ENCODE data around the gene CCDC192. TPM values are rescaled to one million over a fixed set of nuclear protein-coding genes. Genes with fewer than 3 reads are reported as not detected.

The CCDC192 gene
- total RNA-seq, 4 donors from 2014 or later = 0.33 to 1.7 (median 1.1) TPM

GRCh38 chr5:127813633-127814587 is 110.7 kb downstream of the CCDC192 start:
- Histone ChIP-seq H3K36me3 (no peaks in the 10 kb centered on the region), H3K27me3 (no peaks in the 10 kb centered on the region), H3K4me1 (peaks cover 5 to 49% (median 42%) of the 10 kb centered on the region in 4 donors), H3K9me3 (no peaks in the 10 kb centered on the region), H3K27ac (replicated peaks in 1 of 4) (peak overlapping the region; percentile 65 to 84 (median 78)), H3K4me3 (peak overlapping the region in 3 of 4 donors; percentile 1 to 29 (median 18))
- DNase-seq (ENCODE audit: extremely low spot score) = no peak
- TF ChIP-seq POLR2A (IDR thresholded peaks at IDR 0.05; ENCODE audit: low read depth) (no peak), CTCF (IDR thresholded peaks at IDR 0.05) (no peak), EP300 (IDR thresholded peaks at IDR 0.05) (no peak), POLR2AphosphoS5 (IDR thresholded peaks at IDR 0.05) (no peak)
- intact Hi-C loops (cut with DNase I) = no loop called here
- WGBS = 45% methylated on average over 4 of the region's 4 CpGs

- peak overlapping the region in 3 of 4 donors; percentile 1 to 29 (median 18) for H3K4me3 ChIP-seq
- DNase-seq (ENCODE audit: extremely low spot score) = no peak
- no peaks in the 10 kb centered on the region for H3K36me3 ChIP-seq
- peaks cover 5 to 49% (median 42%) of the 10 kb centered on the region in 4 donors for H3K4me1 ChIP-seq
- H3K27me3 ChIP-seq = no peaks in the 10 kb centered on the region
- intact Hi-C loops (cut with DNase I) = no loop called here
- 55% methylated on average over 3 of the region's 3 CpGs for WGBS
- no peaks in the 10 kb centered on the region for H3K9me3 ChIP-seq
- peak overlapping the region; percentile 65 to 84 (median 78) for H3K27ac ChIP-seq (replicated peaks in 1 of 4)
- peak in 1 of 2 donors; percentile 87 for TF ChIP-seq POLR2AphosphoS5 (IDR thresholded peaks at IDR 0.05)
- no peak for TF ChIP-seq CTCF (IDR thresholded peaks at IDR 0.05)
Measured at GRCh38 chr5:127814588-127814973, 111.4 kb downstream of the CCDC192 start.

DNA sequence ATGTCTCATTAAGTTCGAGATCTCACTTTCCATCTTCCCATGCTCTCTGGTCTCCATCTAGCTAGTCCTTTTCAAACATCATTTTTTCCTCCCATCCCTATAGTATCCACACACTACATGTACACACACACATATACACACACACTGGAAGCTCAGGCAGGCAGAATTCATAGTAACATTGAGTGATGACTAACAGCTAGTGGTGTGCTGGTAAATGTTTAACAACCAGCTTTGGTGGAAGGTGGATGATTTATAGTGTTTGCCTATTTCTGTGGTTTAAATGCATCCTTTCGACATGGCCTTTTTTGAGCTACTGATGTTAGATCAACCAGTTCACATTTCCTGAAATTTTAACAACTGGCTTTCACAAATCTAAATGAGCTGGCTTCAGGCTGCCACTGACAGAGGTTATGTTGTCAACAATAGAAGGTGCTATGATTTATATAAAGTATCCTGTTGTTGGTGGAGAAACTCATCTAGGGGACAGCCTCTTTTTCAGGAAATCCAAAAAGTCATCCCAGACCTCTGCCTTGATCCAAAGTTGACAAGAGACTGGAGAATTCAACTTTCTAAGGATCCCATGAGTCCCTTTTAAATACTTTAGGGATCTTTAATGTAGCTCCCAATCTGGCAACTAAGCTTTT is 117.8 kb downstream of the CCDC192 start:
- peaks cover 0 to 38% (median 26%) of the 10 kb centered on the region in 4 donors for H3K4me1 ChIP-seq
- no peaks in the 10 kb centered on the region for H3K27me3 ChIP-seq
- DNase-seq (ENCODE audit: extremely low spot score) = no peak
- no peaks in the 10 kb centered on the region for H3K9me3 ChIP-seq
- no peaks in the 10 kb centered on the region for H3K36me3 ChIP-seq
- TF ChIP-seq POLR2A (IDR thresholded peaks at IDR 0.05; ENCODE audit: low read depth) = no peak
- no peak for TF ChIP-seq CTCF (IDR thresholded peaks at IDR 0.05)
- no peak for TF ChIP-seq EP300 (IDR thresholded peaks at IDR 0.05)
- no peak for TF ChIP-seq POLR2AphosphoS5 (IDR thresholded peaks at IDR 0.05)
- H3K27ac ChIP-seq (replicated peaks in 1 of 4) = no peak overlapping the region
- intact Hi-C loops (cut with DNase I) = no loop called here
- no peak overlapping the region for H3K4me3 ChIP-seq
- 65% methylated on average over 2 of the region's 2 CpGs for WGBS

DNA sequence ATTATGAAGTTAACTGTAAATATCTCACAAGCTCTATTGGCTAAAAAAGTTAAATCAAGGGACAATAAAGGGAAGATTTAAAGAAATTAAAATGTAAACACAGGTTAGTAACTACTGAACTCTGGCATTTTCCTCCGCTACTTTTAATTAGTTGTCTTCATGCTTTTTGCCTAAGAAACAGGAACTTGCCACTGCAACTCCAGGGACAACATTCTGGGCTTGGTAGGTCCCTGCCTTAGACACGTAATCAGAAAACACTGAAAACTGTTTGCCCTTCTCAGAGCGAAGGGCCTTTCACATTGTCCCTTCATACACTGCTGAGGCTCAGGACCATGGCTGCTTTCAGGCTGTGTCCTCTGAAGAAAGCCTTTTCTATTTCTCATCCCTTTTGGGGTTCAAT is 118.7 kb downstream of the CCDC192 start:
- intact Hi-C loops (cut with DNase I) = no loop called here
- H3K27me3 ChIP-seq = no peaks in the 10 kb centered on the region
- no peak overlapping the region for H3K4me3 ChIP-seq
- no peaks in the 10 kb centered on the region for H3K9me3 ChIP-seq
- H3K4me1 ChIP-seq = peaks cover 0 to 31% (median 21%) of the 10 kb centered on the region in 4 donors
- TF ChIP-seq EP300 (IDR thresholded peaks at IDR 0.05) = no peak
- no peak for TF ChIP-seq CTCF (IDR thresholded peaks at IDR 0.05)
- TF ChIP-seq POLR2AphosphoS5 (IDR thresholded peaks at IDR 0.05) = no peak
- no peak for TF ChIP-seq POLR2A (IDR thresholded peaks at IDR 0.05; ENCODE audit: low read depth)
- no peak for DNase-seq (ENCODE audit: extremely low spot score)
- H3K36me3 ChIP-seq = no peaks in the 10 kb centered on the region
- no peak overlapping the region for H3K27ac ChIP-seq (replicated peaks in 1 of 4)
- 90% methylated on average over 3 of the region's 3 CpGs for WGBS

All from esophagus muscularis mucosa (tissue), 4 donors.